Hepatocyte (in vitro differentiated cells): ENCODE data around the gene USH2A. TPM values are rescaled to one million over a fixed set of nuclear protein-coding genes. Genes with fewer than 3 reads are reported as not detected.

Source experiments
- DNase-seq: peaks from one replicate; pipeline ENCODE4 v3.0.0-alpha.2; 2016; ENCODE audit warnings: low spot score
- H2AFZ ChIP-seq: fragments of 200-600 bp; sonication (generic); 2 replicates; pipeline ENCODE4 v1.6.0; 2016; ENCODE audit warnings: antibody characterized with exemption, mild to moderate bottlenecking
- H3K27ac ChIP-seq: fragments of 200-600 bp; sonication (generic); 2 replicates; pipeline ENCODE4 v1.5.1; 2016; ENCODE audit warnings: mild to moderate bottlenecking
- H3K27me3 ChIP-seq: fragments of 200-600 bp; sonication (generic); 2 replicates; pipeline ENCODE4 v1.6.1; 2016
- H3K36me3 ChIP-seq: fragments of 200-600 bp; sonication (generic); replicated peaks from 2 replicates; pipeline ENCODE4 v1.5.1; 2016; ENCODE audit warnings: low read depth; ENCODE audit not compliant: insufficient read depth
- H3K4me1 ChIP-seq: fragments of 200-600 bp; sonication (generic); 2 replicates; pipeline ENCODE4 v1.5.1; 2016; ENCODE audit warnings: mild to moderate bottlenecking, moderate library complexity; ENCODE audit not compliant: insufficient read depth
- H3K4me2 ChIP-seq: fragments of 200-600 bp; sonication (generic); 2 replicates; pipeline ENCODE4 v1.6.0; 2016
- H3K4me3 ChIP-seq: fragments of 200-600 bp; sonication (generic); 2 replicates; pipeline ENCODE4 v1.5.1; 2016; ENCODE audit warnings: mild to moderate bottlenecking
- H3K79me2 ChIP-seq: fragments of 200-600 bp; sonication (generic); 2 replicates; pipeline ENCODE4 v1.6.0; 2017; ENCODE audit warnings: mild to moderate bottlenecking
- H3K9me2 ChIP-seq: fragments of 200-600 bp; sonication (generic); replicated peaks from 2 replicates; pipeline ENCODE4 v1.6.0; 2017; ENCODE audit warnings: mild to moderate bottlenecking; ENCODE audit not compliant: insufficient read depth
- H3K9me3 ChIP-seq: fragments of 200-600 bp; sonication (generic); 2 replicates; pipeline ENCODE4 v1.5.1; 2016; ENCODE audit warnings: low read depth, mild to moderate bottlenecking
- H4K20me1 ChIP-seq: fragments of 200-600 bp; sonication (generic); 2 replicates; pipeline ENCODE4 v1.6.0; 2016; ENCODE audit warnings: mild to moderate bottlenecking; ENCODE audit not compliant: insufficient read depth, poor library complexity, severe bottlenecking
- CTCF ChIP-seq: fragments of 200-600 bp; sonication (generic); IDR thresholded peaks from 2 replicates; pipeline ENCODE4 v1.5.1; 2016; ENCODE audit warnings: antibody characterized with exemption, mild to moderate bottlenecking; ENCODE audit not compliant: poor library complexity
- EZH2 ChIP-seq: fragments of 200-600 bp; sonication (generic); IDR thresholded peaks from 2 replicates; pipeline ENCODE4 v1.6.1; 2016; ENCODE audit warnings: antibody characterized with exemption, mild to moderate bottlenecking, borderline replicate concordance
- EZH2phosphoT487 ChIP-seq: fragments of 200-600 bp; sonication (generic); IDR thresholded peaks from one replicate; pipeline ENCODE4 v1.6.1; 2018; ENCODE audit warnings: antibody characterized with exemption, mild to moderate bottlenecking, low read depth, moderate library complexity; ENCODE audit not compliant: unreplicated experiment, severe bottlenecking
- WGBS: methylation state at CpG from one replicate; pipeline ENCODE4 v1.1.6; 2016; ENCODE audit warnings: low lambda C conversion rate; ENCODE audit errors: missing lambda C conversion rate; 5-methylcytosine and 5-hydroxymethylcytosine counted together
- polyA plus RNA-seq: library from polyadenylated mRNA; unstranded; fragments of >200 nt; fragmentation: Nextera tagmentation; extraction: Ambion mirVana; gene quantifications from 2 replicates; pipeline ENCODE4 v1.2.1, GENCODE V29; 2016
- total RNA-seq: library from RNA; depleted of rRNA; stranded (reverse); fragments of >200 nt; gene quantifications from 2 replicates; pipeline ENCODE4 v1.2.3, GENCODE V29; 2014

Gene USH2A
- total and polyA plus RNA-seq, 2 experiments from 2014 or later, result 0.07 TPM; not detected in 1

- TF ChIP-seq EZH2phosphoT487, result no peak
- no peak for TF ChIP-seq CTCF
- TF ChIP-seq EZH2, result no peak
- H3K9me2 ChIP-seq, result no peaks in the 10 kb centered on the region
- 97% methylated on average over 2 of the region's 2 CpGs for WGBS
Observed at GRCh38 chr1:216005916-216006315, 417.3 kb downstream of the USH2A start.

GRCh38 chr1:215992620-215993019 lies 430.6 kb downstream of the USH2A start:
- no peak overlapping the region for H3K27ac ChIP-seq
- no peaks in the 10 kb centered on the region for H3K36me3 ChIP-seq
- 16% methylated on average over 3 of the region's 3 CpGs for WGBS
- TF ChIP-seq EZH2phosphoT487 (no peak), CTCF (peak; percentile 43)
- no peaks in the 10 kb centered on the region for H3K27me3 ChIP-seq
- H3K4me1 ChIP-seq, result no peaks in the 10 kb centered on the region
- no peak overlapping the region for H3K4me3 ChIP-seq
- H3K79me2 ChIP-seq, result no peaks in the 10 kb centered on the region
- H4K20me1 ChIP-seq, result no peaks in the 10 kb centered on the region
- DNase-seq, result no peak
- H3K4me2 ChIP-seq, result no peak overlapping the region
- no peaks in the 10 kb centered on the region for H3K9me3 ChIP-seq
- no peak overlapping the region for H2AFZ ChIP-seq
- no peaks in the 10 kb centered on the region for H3K9me2 ChIP-seq

More at GRCh38 chr1:216005916-216006315, 417.3 kb downstream of the USH2A start:
- no peaks in the 10 kb centered on the region for H4K20me1 ChIP-seq
- H3K4me1 ChIP-seq, result no peaks in the 10 kb centered on the region
- H3K9me3 ChIP-seq, result no peaks in the 10 kb centered on the region
- no peak for DNase-seq
- H2AFZ ChIP-seq, result no peak overlapping the region
- no peaks in the 10 kb centered on the region for H3K27me3 ChIP-seq
- H3K4me2 ChIP-seq, result no peak overlapping the region
- no peak overlapping the region for H3K27ac ChIP-seq
- no peaks in the 10 kb centered on the region for H3K79me2 ChIP-seq
- no peaks in the 10 kb centered on the region for H3K36me3 ChIP-seq
- no peak overlapping the region for H3K4me3 ChIP-seq

GRCh38 chr1:215987092-215987875 lies 436.0 kb downstream of the USH2A start:
- WGBS, result 73% methylated on average over 7 of the region's 7 CpGs
- peak; percentile 8 for DNase-seq
- no peaks in the 10 kb centered on the region for H3K9me3 ChIP-seq

More at GRCh38 chr1:215987092-215987875, 436.0 kb downstream of the USH2A start:
- Histone ChIP-seq H3K79me2 (no peaks in the 10 kb centered on the region), H3K27ac (no peak overlapping the region), H3K4me1 (no peaks in the 10 kb centered on the region), H2AFZ (no peak overlapping the region), H4K20me1 (no peaks in the 10 kb centered on the region), H3K9me2 (no peaks in the 10 kb centered on the region), H3K27me3 (no peaks in the 10 kb centered on the region), H3K4me3 (no peak overlapping the region), H3K4me2 (no peak overlapping the region), H3K36me3 (no peaks in the 10 kb centered on the region)
- no peak for TF ChIP-seq EZH2phosphoT487
- no peak for TF ChIP-seq CTCF
